Muscle of arm (tissue), 12 donors: ENCODE results near the gene UTS2R. TPM values are rescaled to one million over a fixed set of nuclear protein-coding genes. Genes with fewer than 3 reads are reported as not detected.
"Not testable (repeated sequence)": the region's sequence is repeated elsewhere in the genome, so short reads cannot be mapped to it uniquely, and the experiment has no call there.

Experiments
- DNase-seq: peaks from one replicate; pipeline ENCODE4 v3.0.0-alpha.2; 2013
- polyA plus RNA-seq, 12 donors: library from polyadenylated mRNA; unstranded; fragments of 120-200 nt; gene quantifications; one replicate each; pipeline ENCODE4 v1.2.1, GENCODE V29; 2013; ENCODE audit not compliant: insufficient read length in 12 of 12

UTS2R gene
- polyA plus RNA-seq, 12 donors: 2.5 to 11.1 (median 5.2) TPM; not detected in 1

DNA sequence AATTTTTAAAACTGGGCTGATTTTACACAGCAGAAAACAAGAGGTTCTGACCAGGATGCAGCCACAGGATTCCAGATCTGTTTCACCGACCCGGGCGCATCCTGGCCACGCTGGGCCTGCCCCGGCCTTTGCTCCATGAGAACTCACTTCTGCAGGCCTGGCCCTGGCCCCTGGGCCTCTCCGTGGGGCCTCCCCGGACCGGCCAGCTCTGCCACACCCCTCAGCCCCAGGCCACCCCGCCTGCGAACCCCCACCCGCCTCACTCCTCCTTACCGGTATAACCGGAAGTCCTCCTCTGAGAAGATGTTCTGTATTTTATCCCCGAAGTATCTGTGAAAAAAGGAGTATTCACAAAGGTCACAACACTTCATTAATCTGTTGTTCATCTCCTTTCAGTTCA lies 33.5 kb downstream of the UTS2R start:
- no peak for DNase-seq

DNA sequence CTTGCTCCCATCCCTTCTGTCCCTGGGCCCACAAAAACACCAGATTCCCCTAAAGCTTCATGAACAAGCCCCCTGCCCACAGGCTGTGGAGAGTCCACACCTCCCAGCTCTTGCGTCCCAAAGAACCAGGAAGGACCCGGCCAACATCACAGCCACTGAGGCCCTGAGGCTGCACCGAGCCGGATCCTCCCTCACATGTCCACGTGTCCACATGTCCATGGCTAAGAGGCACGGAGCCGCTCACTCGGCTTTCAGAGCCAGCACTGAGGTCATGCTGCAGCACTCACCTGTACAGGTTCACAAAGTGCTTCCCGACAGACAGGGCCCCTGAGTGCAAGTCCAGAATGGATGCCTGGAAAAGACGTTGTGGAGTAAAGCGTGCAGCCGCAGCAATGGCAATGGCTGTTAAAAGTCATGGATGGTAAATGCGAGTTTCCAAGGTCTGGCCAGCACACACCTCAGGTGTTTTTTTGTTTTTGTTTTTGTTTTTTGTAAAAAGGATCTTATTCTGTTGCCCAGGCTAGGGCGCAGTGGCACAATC lies 34.6 kb downstream of the UTS2R start:
- no peak for DNase-seq

DNA sequence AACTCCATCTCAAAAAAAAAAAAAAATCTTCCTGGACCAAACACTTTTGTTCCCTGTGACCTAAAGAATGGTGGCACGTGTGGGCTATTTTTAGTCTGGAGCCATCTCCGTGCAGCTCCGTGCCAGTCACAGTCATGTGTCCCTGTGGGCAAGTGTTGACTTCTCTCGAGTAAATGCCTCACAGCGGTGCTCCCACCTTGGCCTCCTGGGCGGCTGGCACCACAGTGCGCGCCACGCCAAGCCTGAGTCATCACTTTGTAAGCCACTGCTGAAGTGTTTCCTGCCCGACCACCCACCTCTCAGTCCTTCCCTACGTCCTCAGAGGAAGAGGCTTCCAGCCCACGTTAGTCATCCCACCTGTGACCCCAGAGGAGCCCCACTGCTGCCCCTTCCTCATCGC lies 35.7 kb downstream of the UTS2R start:
- no peak for DNase-seq

DNA sequence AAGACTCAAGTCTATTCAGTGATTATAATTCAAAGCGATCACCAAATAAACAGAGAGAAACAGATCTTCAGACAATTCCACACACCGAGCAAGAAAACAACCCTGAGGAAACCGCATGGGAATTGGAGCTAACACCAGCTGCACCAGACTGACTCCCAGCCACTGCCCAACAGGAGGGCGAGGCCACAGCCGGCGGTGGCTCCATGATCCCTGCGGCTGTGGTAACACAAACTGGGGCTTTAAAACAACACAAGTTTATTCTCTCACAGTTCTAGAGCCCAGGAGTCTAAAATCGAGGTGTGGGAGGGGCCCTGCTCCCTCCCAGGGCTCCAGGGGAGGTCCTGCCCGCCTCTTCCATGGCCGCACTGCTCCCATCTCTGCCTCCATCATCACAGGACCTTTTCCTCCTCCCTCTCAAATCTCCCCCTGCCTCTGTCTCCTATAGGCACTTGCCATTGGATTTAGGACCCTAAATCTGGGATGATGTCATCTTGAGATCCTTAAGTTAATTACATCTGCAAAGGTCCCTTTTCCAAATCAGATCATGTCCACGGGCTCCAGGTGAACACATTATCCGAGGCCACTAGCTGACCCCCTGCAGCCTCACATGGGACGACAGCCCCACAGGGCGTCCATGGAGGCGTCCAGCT lies 36.8 kb downstream of the UTS2R start:
- no peak for DNase-seq

DNA sequence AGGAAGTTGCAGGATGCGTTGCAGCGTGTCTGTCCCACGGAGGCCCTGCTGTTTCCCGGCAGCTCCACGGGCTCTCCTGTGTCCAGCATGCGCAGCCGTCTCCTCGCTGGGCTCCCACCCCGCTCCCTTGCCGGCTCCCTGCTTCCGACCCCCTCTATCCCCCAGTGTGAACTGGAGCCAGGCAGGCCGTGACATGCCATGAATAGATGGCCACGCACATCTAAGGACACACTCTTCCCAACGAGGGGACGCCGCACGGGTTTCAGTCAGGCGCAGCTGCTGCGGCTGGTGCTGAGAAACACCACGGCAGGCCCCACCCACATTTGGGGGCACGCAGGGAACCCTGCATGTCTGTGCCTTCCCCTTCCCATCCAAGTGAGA lies 37.4 kb downstream of the UTS2R start:
- no peak for DNase-seq

DNA sequence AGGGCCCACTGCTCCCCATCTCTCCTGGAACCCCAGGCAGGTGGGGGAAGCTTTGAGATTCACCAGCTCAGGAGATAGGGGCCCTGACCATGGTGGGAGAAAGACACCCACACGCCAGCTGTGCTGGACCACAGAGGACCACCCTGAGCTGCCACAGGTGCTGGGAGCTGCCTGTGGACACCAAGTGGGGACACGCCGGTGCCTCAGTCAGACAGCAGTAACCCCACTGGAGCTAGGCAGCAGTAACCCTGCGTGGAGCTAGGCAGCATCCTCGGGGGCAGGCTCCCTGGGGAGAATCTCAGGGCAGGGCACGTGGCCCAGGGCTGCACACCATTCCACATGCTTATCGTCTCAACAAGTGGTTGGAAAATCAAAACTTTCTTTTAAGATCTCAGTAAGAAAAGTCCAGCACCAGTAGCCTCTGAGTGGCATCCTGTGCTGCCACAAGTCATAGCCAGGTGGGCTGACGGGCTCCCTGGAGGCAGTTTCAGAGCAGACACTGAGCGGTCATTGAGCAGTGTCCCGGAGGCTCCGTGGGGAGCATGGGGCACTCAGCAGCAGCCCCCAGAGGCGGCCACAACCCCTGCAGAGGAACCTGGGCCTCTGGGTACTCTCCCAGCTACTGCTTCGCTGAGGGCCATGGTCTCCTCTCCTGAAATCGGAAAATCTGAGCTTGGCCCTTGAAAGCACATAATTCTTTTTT lies 38.6 kb downstream of the UTS2R start:
- DNase-seq: no peak

DNA sequence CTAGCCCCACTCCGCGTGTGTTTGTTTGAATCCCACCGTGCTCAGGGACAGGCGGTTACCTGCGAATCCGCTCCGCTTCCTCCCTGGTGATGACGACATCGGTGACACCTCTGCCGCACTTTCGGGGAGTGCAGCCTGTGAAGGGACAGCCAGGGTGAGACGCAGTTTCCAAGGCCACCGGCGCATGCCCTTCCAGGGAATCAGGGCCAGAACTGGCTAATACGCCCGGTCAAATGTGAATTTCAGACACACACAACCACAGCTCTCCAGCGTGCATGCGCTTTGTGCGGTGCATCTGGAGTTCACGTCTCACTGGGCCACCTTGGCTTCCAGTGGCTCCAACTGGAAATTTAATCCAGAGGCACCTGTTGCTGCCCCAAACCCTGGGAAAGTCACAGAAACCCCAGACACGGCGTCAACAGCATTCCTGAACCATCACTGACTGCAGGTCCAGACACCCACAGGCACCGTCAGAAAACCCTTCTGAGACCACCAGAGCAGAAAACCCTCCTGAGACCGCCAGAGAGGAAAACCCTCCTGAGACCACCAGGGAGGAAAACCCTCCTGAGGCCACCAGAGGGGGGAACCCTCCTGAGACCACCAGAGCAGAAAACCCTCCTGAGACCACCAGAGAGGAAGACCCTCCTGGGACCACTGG lies 40.0 kb downstream of the UTS2R start:
- DNase-seq: no peak

DNA sequence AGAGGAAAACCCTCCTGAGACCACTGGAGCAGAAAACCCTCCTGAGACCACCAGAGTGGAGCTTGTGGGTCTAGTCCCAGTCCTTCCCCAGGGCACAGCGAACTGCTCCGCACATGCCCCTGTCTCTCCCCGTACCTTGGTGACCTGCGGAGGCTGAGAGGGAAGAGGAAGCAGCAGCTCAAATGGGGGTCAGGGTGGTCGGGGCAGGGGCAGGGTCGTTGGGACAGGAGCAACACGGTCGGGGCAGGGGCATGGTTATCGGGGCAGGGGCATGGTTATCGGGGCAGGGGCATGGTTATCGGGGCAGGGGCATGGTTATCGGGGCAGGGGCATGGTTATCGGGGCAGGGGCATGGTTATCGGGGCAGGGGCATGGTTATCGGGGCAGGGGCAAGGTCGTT lies 40.5 kb downstream of the UTS2R start:
- DNase-seq: not testable (repeated sequence)

DNA sequence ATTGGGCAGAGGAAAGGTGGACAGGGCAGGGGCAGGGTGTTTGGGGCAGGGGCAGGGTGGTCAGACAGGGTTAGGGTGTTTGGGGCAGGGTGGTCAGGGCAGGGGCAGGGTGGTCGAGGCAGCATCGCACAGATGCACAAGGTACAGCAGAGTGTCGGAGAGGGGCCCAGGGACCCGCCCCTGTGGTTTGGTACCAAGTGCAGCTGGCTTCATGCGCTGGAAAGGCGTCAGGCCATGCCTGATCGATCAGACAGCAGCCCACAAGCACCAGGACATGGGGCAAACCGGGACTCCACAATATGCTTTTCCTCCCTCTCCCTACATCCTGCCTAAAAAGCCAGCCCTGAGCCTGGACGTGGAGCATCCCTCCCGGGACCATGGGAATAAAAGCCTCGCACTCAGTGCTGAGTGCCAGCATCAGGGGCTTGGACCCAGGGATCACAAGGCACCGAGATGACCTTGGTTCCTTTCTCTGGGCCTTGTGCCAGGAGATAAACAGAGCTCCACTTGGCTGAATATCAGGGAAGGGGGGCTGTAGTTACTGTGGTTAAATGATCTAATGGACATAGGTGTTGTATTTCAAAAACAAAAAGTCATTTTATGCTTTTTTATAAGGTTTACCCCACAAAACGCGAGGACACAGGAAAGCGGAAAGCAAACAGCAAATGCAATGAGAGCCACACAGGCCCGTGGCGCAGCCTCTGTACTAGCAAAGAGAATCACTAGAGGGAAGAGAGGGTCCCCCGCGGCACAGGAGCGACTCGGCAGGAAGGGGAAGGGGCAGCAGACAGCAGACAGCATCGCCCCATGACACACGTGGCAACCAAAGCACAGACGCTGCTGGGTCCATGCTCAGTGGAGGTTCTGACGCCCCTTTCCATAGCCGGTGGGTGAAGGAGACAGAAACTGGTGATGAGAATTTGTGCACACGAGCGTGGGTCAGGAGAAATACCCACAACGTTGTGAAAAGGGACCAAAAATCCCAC lies 41.3 kb downstream of the UTS2R start:
- no peak for DNase-seq

DNA sequence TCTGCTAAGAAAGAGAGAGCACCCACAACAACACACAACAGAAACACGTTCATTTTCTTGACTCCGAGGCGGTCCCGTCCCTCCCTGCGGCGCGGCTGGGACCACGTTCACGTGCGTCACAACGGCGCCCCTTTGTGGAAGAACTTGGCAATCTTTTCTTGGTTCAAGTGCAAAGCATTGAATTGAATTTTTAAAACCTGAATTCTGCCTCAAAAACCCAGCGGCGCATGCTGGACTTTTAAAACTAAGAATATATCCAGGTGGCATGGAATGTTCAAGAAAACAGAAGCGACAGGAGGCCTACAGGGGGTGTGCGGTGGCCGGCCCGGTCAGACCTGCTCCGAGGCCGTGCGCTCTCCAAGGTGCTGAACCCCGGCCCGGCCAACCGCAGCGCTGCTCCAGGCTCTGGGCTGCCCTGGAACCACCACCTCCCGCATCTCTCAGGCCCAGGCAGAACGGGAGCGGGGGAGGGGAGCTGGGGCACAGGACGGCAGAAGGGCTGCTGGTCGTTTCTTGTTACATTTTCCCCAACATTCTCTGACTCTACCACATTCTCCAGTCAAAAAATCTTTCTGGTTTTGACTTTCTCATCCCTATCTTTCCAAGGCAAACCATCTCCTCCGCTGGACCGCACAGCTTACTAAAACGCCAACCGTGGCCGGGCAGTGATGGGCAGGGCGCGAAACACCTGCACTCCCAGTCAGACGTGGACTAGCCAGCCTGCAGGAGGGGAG lies 43.1 kb downstream of the UTS2R start:
- DNase-seq: peak; percentile 82

DNA sequence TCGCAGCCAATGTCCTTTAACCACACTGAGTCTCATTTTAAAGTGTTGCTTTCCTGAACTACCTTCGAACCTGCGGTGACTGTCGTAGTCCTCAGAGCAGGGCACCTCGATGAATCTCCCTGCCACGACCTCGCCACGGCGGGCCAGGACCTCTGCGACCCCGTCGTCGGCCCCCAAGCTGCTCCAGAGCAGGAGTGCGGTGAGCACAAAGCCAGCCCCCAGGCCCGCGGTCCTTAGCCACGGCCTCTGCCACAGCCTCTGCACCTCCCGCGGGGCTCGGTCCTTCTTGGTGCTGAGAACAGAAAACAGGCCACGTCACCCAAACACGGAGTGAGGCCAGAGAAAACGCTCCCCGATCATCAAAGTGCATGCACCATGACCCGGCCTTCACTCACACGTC lies 43.8 kb downstream of the UTS2R start:
- no peak for DNase-seq

DNA sequence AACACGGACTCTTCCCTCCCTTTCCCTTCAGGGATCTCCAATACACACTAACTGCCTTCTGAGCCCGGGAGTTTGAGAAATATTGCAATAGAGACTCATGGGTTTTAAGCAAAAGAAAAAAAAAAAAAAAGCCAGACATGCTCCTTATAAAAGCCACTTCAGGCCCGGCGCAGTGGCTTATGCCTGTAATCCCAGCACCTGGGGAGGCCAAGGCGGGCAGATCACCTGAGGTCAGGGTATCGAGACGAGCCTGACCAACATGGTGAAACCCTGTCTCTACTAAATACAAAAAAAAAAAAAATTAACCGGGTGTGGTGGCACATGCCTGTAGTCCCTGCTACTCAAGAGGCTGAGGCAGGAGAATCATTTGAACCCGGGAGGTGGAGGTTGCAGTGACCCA lies 44.2 kb downstream of the UTS2R start:
- DNase-seq: no peak

DNA sequence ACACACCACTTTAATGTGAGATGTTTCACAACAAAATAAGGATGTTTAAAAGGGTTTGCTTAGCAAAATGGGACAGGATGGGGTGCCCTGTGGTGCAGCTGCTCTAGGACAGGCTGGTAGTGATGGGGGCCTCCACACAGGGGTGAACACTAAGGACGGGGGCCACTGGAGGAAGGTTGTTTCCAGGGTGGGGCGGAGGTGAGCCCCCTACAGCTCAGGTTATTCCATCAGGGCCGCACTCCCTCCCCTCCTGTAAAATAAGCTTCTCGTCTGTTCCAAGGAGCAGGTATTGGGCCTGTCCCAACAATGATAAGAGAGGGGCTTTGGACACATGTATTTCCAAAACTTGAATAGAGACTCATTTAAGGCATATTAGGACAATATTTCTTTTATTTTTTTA lies 44.7 kb downstream of the UTS2R start:
- DNase-seq: no peak

DNA sequence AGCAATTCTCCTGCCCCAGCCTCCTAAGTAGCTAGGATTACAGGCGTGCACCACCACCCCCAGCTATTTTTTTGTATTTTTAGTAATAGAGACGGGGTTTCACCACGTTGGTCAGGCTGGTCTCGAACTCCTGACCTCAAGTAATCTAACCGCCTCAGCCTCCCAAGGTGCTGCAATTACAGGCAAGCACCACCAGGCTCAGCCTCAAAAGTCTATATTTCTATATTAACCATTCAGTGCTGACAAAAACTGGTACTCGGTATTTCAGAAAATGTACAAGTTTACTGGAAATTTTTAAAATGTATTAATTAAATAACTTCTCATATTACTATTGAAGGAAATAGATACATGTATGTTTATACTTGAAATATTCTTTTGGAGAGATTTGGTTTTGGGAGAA lies 45.2 kb downstream of the UTS2R start:
- DNase-seq: no peak

DNA sequence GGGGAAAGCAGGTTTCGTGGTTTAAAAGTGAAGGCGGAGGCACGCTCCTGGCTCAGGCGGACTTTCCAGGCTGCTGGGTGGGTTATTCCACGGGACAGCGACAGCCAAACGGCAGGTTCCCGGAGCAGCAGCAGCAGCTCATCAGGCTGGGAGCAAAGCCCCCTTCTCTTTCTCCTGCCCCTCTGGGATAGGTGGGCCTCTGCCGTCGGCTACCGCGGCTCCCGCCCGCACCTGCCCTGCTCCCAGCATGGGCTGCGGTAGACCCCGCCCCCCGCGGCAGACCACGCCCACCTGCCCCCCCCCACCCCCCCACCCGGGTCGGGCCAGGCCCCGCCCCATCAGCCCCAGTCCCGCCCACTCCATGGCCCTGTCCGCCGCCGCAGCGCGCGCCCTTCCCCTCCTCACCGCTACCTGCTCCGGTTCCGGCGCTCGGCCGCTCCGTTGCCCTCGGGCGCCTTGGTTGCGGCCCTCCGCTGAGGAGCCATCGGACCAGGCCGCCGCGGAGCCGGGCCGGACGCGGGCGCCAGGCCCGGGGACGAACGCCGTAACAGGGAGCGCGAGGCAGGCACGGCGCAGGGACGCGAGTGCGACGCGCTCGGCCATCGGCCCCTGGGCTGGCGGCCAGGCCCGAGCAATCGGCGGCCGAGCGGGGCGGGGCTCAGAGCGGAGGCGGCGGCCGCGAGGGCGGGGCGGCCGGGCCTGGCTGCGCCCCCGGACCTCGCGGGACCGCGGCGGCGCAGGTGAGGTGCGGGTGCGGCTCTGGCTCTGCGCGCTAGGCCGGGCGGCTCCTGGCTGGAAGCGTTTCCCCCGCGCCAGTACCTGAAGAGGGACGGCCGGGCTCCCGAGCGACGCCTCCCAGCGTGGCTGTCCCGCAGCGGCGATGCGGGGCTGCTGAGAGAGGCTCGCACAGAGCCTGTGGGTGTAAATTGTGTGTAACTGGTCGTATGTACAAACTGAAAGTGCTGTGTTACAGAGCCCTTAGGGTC lies 46.7 kb downstream of the UTS2R start, which contains the start of the genes HEXD and OGFOD3:
HEXD (plus strand) TSS at position 347 of the 986 bp plus-strand sequence. CDS start 1,453 bp downstream, outside the sequence.
OGFOD3 (minus strand) TSS at position 586 of the 986 bp plus-strand sequence; CDS start at position 485, 101 bp downstream.
- DNase-seq: peak; percentile 77

DNA sequence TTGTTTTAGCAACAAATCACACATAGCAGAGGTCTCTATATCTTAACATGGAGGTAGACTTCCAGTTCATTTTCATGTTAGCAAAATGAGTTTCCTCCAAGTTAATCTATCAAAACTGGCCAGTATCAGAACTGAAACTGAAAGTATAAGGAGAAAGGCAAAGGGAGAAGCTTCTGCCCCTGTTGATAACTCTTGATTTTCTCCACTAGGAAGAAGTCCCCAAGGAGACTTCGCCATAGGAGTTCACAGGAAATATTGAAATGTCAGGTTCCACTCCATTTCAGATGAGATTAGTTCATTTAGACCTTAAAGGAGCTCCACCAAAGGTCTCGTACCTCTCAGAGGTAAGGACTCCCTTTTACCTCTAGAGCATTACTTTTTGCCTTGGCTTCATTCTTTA lies 48.0 kb downstream of the UTS2R start:
- no peak for DNase-seq

DNA sequence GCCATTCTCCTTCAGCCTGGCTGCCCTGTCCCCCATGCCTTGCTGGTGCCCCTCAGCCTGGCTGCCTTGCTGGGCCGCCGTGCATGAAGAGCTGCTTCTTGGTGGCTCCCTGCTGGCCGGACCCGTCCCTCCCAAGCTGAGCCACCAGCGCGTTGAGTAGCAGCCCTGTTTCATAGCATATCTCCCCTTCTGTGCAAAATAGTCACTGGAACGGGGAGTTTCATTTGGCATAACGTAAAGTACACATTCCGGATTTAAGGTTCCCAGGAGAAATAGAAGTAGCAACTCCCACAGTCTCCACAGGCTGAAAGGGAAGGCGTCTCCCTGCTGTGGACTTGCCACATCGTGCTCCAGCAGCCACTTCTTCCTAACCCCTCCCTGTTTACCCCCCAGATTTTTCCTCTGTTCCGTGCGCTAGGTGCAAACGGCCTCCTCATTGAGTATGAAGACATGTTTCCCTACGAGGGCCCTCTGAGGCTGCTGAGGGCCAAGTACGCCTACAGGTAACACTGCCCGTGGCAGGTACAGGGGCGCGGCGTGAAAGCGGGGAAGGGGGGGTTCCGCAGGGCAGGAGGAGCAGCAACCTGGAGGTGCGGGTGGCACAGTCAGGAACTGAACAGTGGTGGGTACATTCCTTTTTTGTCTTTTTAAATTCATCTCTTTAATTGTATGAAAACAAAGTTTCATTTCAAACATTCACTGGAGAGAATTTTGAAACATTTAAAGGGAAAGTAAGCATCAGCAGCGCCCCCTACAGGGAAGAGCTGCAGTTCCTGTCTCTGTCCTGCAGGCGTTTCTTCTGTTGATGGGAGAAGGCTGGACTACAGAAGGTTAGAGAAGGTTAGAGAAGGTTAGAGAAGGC lies 52.7 kb downstream of the UTS2R start:
- DNase-seq: no peak

DNA sequence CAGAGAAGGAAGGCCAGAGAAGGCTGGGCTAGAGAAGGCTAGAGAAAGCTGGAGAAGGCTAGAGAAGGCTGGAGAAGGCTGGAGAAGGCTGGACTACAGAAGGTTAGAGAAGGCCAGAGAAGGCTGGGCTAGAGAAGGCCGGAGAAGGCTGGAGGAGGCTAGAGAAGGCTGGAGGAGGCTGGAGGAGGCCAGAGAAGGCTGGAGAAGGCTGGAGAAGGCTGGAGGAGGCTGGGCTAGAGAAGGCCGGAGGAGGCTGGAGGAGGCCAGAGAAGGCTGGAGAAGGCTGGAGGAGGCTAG lies 53.2 kb downstream of the UTS2R start:
- no peak for DNase-seq
